Ovary (tissue), 3 donors: ENCODE measurements around the gene CCR2.

Experiments
- CTCF ChIP-seq, 3 donors: fragments of 450-650 bp in 2 of 3; fragments of 200-600 bp in 1 of 3; IDR thresholded peaks; one replicate each; pipeline versions ENCODE4 v1.5.1 to v1.8.0; 2016 to 2022; ENCODE audit warnings: antibody characterized with exemption in 3 of 3, mild to moderate bottlenecking in 1 of 3
- EP300 ChIP-seq: sonication (generic); formaldehyde crosslinking; IDR thresholded peaks from one replicate; pipeline ENCODE4 v1.6.1; 2017; ENCODE audit warnings: antibody characterized with exemption
- POLR2A ChIP-seq: fragments of 450-650 bp; IDR thresholded peaks from one replicate; pipeline ENCODE4 v1.6.1; 2017; ENCODE audit warnings: antibody characterized with exemption, mild to moderate bottlenecking, moderate library complexity
- donor health status: DM: no; HTN: no; CAD: no.

GRCh38 chr3:46354478-46354877 lies 567 bp downstream of the CCR2 start:
- no peak for TF ChIP-seq CTCF (IDR thresholded peaks at IDR 0.05)
- no peak for TF ChIP-seq EP300
- TF ChIP-seq POLR2A, result no peak
